Lower leg skin (tissue), 4 donors: ENCODE data around the gene ATG7. TPM values are rescaled to one million over a fixed set of nuclear protein-coding genes. Genes with fewer than 3 reads are reported as not detected.
A peak's percentile ranks its signal among the peaks of the same experiment; 100 is the strongest.

ENCODE experiments used
- DNase-seq, 2 donors: peaks; one replicate each; pipeline ENCODE4 v3.0.0-alpha.2; 2019; ENCODE audit warnings: low spot score in 2 of 2
- H3K4me3 ChIP-seq: fragments of 200-600 bp; sonication (generic); 2 replicates; pipeline ENCODE4 v1.5.1; 2017; ENCODE audit warnings: mild to moderate bottlenecking, low read depth; ENCODE audit not compliant: poor library complexity, severe bottlenecking
- POLR2A ChIP-seq, 2 donors: fragments of 450-650 bp; IDR thresholded peaks; one replicate each; pipeline ENCODE4 v1.6.1; 2016 to 2017; ENCODE audit warnings: antibody characterized with exemption in 2 of 2, mild to moderate bottlenecking in 1 of 2, moderate library complexity in 1 of 2
- WGBS, 2 donors: methylation state at CpG; one replicate each; pipeline ENCODE4 v1.1.5; 2018; 5-methylcytosine and 5-hydroxymethylcytosine counted together
- intact Hi-C: fragments of 100-400 bp; cut with DNase I; formaldehyde crosslinking; loops from one replicate; pipeline ENCODE4 v1.15.0; 2023; ENCODE audit warnings: low total_unique reads
- total RNA-seq, 4 donors: library from RNA; depleted of rRNA; stranded (reverse); fragments of >200 nt; gene quantifications; one replicate each; pipeline ENCODE4 v1.1.0, GENCODE V29; 2016
- TF ChIP-seq, protein P1 (sequence below), 3 donors: fragments of 450-650 bp; IDR thresholded peaks; one replicate each; pipeline ENCODE4 v1.5.1; 2016; ENCODE audit warnings: antibody characterized with exemption in 3 of 3, mild to moderate bottlenecking in 3 of 3, moderate library complexity in 2 of 3

The ATG7 gene
- total RNA-seq, 4 donors from 2014 or later, result 38.8 to 110 (median 53.2) TPM

GRCh38 chr3:11539218-11539617 lies 267.0 kb downstream of the ATG7 start:
- intact Hi-C loops, result no loop called here
- 86 to 88% methylated on average over 5 of the region's 5 CpGs for WGBS, 2 donors

GRCh38 chr3:11539677-11540076 lies 267.5 kb downstream of the ATG7 start:
- TF ChIP-seq, protein P1, sequence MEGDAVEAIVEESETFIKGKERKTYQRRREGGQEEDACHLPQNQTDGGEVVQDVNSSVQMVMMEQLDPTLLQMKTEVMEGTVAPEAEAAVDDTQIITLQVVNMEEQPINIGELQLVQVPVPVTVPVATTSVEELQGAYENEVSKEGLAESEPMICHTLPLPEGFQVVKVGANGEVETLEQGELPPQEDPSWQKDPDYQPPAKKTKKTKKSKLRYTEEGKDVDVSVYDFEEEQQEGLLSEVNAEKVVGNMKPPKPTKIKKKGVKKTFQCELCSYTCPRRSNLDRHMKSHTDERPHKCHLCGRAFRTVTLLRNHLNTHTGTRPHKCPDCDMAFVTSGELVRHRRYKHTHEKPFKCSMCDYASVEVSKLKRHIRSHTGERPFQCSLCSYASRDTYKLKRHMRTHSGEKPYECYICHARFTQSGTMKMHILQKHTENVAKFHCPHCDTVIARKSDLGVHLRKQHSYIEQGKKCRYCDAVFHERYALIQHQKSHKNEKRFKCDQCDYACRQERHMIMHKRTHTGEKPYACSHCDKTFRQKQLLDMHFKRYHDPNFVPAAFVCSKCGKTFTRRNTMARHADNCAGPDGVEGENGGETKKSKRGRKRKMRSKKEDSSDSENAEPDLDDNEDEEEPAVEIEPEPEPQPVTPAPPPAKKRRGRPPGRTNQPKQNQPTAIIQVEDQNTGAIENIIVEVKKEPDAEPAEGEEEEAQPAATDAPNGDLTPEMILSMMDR (IDR thresholded peaks at IDR 0.05), result no peak
- TF ChIP-seq POLR2A (IDR thresholded peaks at IDR 0.05), result no peak
- peak in 1 of 2 donors; percentile 82 for DNase-seq
- WGBS, 2 donors, result 95 to 97% methylated on average over 14 of the region's 14 CpGs
- H3K4me3 ChIP-seq, result no peak overlapping the region
- intact Hi-C loops, result no loop called here

More at GRCh38 chr3:11539218-11539617, 267.0 kb downstream of the ATG7 start:
- DNase-seq, result peak in 1 of 2 donors; percentile 67
- TF ChIP-seq, protein P1 (IDR thresholded peaks at IDR 0.05), result no peak
- no peak for TF ChIP-seq POLR2A (IDR thresholded peaks at IDR 0.05)
- no peak overlapping the region for H3K4me3 ChIP-seq

DNA sequence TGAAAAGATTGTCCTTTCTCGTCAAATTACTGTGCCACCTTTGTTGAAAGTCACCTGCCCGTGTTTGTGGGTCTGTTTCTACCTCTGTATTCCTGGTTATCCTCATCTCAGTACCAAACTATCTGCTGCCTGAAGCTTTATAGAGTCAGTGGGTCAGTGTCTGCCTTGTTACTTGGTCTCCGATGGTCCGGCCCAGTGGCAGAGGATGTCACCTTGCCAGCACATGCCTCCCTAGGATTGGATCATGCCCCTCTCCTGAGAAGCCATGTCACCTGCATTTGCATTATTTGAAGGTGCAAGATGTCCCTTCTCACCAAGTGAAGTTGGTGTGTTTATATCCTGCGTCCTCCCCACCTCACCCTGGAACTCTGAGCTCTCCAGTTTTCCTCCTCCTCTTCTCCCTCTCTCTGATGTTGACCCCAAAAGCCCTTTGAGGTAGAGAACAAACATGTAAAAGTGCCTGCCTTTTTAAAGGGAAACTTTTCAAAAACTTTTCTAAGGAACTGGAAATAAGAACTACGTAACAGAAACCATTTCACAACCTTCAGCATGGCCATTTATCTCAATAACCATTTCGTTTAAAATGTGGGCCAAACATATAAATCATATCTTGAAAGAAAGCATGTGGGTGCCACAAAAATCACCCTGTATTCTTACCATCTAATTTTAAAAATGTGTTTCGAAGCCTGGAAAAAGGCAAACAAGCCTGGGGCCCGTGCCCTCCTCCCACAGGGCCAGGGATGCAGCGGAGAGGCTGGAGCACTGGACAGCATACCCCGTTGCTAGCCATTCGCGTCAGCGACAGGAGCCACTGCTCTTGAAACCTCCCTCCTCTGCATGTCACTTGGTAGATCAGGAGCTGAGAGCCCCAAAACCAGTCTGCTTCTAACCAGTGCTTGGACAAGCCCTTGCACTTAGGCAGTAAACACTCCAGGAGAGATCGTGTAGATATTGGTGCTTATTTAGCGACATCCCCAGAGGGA lies 269.4 kb downstream of the ATG7 start:
- DNase-seq, result no peak
- WGBS, 2 donors, result 82 to 89% methylated on average over 16 of the region's 16 CpGs
- H3K4me3 ChIP-seq, result no peak overlapping the region
- intact Hi-C loops, result no loop called here
- TF ChIP-seq, protein P1 (IDR thresholded peaks at IDR 0.05), result no peak
- no peak for TF ChIP-seq POLR2A (IDR thresholded peaks at IDR 0.05)

- DNase-seq, result no peak
- WGBS, 2 donors, result 88 to 92% methylated on average over 7 of the region's 7 CpGs
- H3K4me3 ChIP-seq, result no peak overlapping the region
- intact Hi-C loops, result no loop called here
- TF ChIP-seq, protein P1 (IDR thresholded peaks at IDR 0.05), result no peak
- no peak for TF ChIP-seq POLR2A (IDR thresholded peaks at IDR 0.05)
These were observed 270.4 kb downstream of the ATG7 start for GRCh38 chr3:11542551-11542950.

DNA sequence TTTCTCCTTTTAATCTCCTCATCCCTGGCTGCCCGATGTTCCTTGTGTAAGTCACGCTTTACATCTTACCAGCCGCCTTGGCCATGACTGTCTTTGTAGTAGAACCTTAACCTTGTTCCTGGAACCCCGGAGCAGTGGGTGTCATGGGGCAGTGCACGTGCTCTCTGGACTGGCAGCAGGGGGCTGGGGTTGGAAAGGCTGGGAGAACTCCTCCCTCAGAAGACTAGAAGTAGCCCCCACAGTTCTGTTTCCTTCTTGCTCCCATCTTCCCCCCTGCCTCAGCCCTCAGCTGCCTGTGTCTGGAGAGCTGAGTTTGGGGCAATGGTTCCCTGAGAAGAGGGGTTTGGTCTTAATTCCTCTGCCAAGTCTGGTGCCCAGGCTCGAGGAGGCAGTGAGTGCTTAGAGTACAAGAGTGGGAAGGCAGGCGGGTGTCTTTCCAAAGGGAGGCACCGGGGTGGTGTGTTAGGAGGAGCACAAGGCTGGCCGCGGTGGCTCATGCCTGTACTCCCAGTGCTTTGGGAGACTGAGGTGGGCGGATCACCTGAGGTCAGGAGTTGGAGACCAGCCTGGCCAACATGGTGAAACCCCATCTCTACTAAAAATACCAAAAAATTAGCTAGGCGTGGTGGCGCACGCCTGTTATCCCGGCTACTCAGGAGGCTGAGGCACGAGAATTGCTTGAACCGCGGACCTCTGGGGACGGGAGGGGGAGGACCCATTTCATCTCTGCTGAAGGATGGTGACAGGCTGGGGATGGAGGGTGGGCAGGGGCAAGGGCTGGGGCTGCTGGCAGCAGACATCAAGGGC lies 271.1 kb downstream of the ATG7 start:
- H3K4me3 ChIP-seq, result no peak overlapping the region
- DNase-seq, result peak in 1 of 2 donors; percentile 79
- no peak for TF ChIP-seq POLR2A (IDR thresholded peaks at IDR 0.05)
- TF ChIP-seq, protein P1 (IDR thresholded peaks at IDR 0.05), result no peak
- 89 to 93% methylated on average over 19 of the region's 19 CpGs for WGBS, 2 donors
- intact Hi-C loops, result no loop called here
